K562 (cell line): ENCODE data around the gene SLC29A3. TPM values are rescaled to one million over a fixed set of nuclear protein-coding genes. Genes with fewer than 3 reads are reported as not detected.

Experiments
- CHCHD3 ChIP-seq: fragments of 250-450 bp; sonication (Bioruptor Pico); IDR thresholded peaks from 2 replicates; pipeline ENCODE4 v2.1.2; 2022; ENCODE audit warnings: mild to moderate bottlenecking
- CHD4 ChIP-seq: fragments of 200-600 bp; sonication (generic); IDR thresholded peaks from 3 replicates; pipeline ENCODE4 v1.6.1; 2012; ENCODE audit warnings: low read depth, mild to moderate bottlenecking, mixed read lengths, low read length, inconsistent platforms; ENCODE audit not compliant: insufficient read depth, insufficient replicate concordance, poor library complexity, severe bottlenecking
- CREM ChIP-seq: IDR thresholded peaks from 2 replicates; pipeline ENCODE4 v1.6.1; 2014; ENCODE audit warnings: antibody characterized with exemption, low read depth
- DEAF1 ChIP-seq: fragments of 450-650 bp; formaldehyde crosslinking; IDR thresholded peaks from 2 replicates; pipeline ENCODE4 v1.4.0; 2020; ENCODE audit warnings: mild to moderate bottlenecking, moderate library complexity
- FOSL1 ChIP-seq: fragments of 200-800 bp; sonication (Bioruptor generic); conservative IDR thresholded peaks from 2 replicates; pipeline ENCODE4 v1.6.1; 2016; ENCODE audit warnings: missing genetic modification characterization, missing compliant biosample characterization
- FOXJ3 ChIP-seq: sonication (generic); formaldehyde crosslinking; IDR thresholded peaks from 2 replicates; pipeline ENCODE4 v1.4.0; 2020; ENCODE audit warnings: mild to moderate bottlenecking, missing genetic modification reagents
- HDAC8 ChIP-seq: fragments of 450-650 bp; IDR thresholded peaks from 2 replicates; pipeline ENCODE4 v1.6.1; 2016; ENCODE audit warnings: mild to moderate bottlenecking, missing genetic modification characterization, moderate library complexity, missing compliant biosample characterization
- LCOR ChIP-seq: sonication (generic); formaldehyde crosslinking; IDR thresholded peaks from 2 replicates; pipeline ENCODE4 v1.8.0; 2022; ENCODE audit warnings: mild to moderate bottlenecking, missing genetic modification reagents
- NONO ChIP-seq, 2 experiments: fragments of 200-400 bp in 1 of 2; fragments of 450-650 bp in 1 of 2; formaldehyde crosslinking in 1 of 2; IDR thresholded peaks; 2 replicates each; pipeline ENCODE4 v1.6.1; 2017; ENCODE audit warnings: low read depth in 2 of 2, mild to moderate bottlenecking in 2 of 2, moderate library complexity in 2 of 2, low read length in 1 of 2
- NR0B1 ChIP-seq: fragments of 450-650 bp; IDR thresholded peaks from one replicate; pipeline ENCODE4 v1.6.1; 2018; ENCODE audit warnings: mild to moderate bottlenecking, moderate library complexity; ENCODE audit not compliant: partially characterized antibody
- RFX1 ChIP-seq: fragments of 450-650 bp; IDR thresholded peaks from 2 replicates; pipeline ENCODE4 v1.6.1; 2016; ENCODE audit warnings: mild to moderate bottlenecking, moderate library complexity
- TBL1XR1 ChIP-seq, 2 experiments: IDR thresholded peaks; 2 replicates each; pipeline ENCODE4 v1.6.1; 2012; ENCODE audit warnings: improper control_type of control experiment in 2 of 2, low read length in 2 of 2, mild to moderate bottlenecking in 1 of 2
- ZBTB40 ChIP-seq, 2 experiments: fragments of 450-650 bp in 1 of 2; sonication (generic) in 1 of 2; formaldehyde crosslinking in 1 of 2; IDR thresholded peaks; 2 replicates each; pipeline versions ENCODE4 v1.7.1 to v1.9.0; 2016 to 2022; ENCODE audit warnings: inconsistent platforms in 1 of 2, mild to moderate bottlenecking in 1 of 2, missing genetic modification reagents in 1 of 2
- ZC3H4 ChIP-seq: sonication (generic); formaldehyde crosslinking; IDR thresholded peaks from 2 replicates; pipeline ENCODE4 v1.9.0; 2021; ENCODE audit warnings: missing genetic modification reagents, borderline replicate concordance
- ZNF175 ChIP-seq: fragments of 200-800 bp; sonication (Bioruptor generic); IDR thresholded peaks from 2 replicates; pipeline ENCODE4 v1.6.1; 2016; ENCODE audit warnings: low read depth, mild to moderate bottlenecking, missing genetic modification characterization, missing compliant biosample characterization
- polyA plus RNA-seq, 8 experiments: library from polyadenylated mRNA; depleted of rRNA in 4 of 8; stranded (reverse) in 5 of 8; unstranded in 3 of 8; fragments of >200 nt; fragmentation: Nextera tagmentation in 2 of 8; fragmentation: Illumina TruSeq in 1 of 8; extraction: Ambion mirVana in 2 of 8; extraction: Trizol in 1 of 8; gene quantifications; 2 replicates each; pipeline versions ENCODE4 v1.2.1 to v1.2.3, GENCODE V29; 2011 to 2014; ENCODE audit warnings: inconsistent platforms in 1 of 8, missing spikeins in 1 of 8
- total RNA-seq, 7 experiments: library from RNA; depleted of rRNA in 6 of 7; stranded (reverse); fragments of >200 nt in 6 of 7; fragmentation: Illumina TruSeq in 2 of 7; extraction: Trizol in 2 of 7; gene quantifications; 2 replicates each; pipeline versions ENCODE4 v1.2.1 to v1.2.3, GENCODE V29; 2011 to 2021; ENCODE audit warnings: low replicate concordance in 1 of 7

The SLC29A3 gene
- total and polyA plus RNA-seq, 9 of the 15 experiments (the other 6 are each of a cell fraction or from before 2014, with no cell fraction given), result 2.1 to 10.7 (median 4.6) TPM

GRCh38 chr10:71383972-71384687, 65.1 kb downstream of the SLC29A3 start (continued):
- no peak for TF ChIP-seq NR0B1
- TF ChIP-seq ZBTB40 (IDR thresholded peaks at IDR 0.05), result no peak
- no peak for TF ChIP-seq ZBTB40 (CRISPR knock-in tag; IDR thresholded peaks at IDR 0.05)
- peak in 1 of 2 experiments; percentile 58; a peak in 1 of 4 replicates for TF ChIP-seq NONO (IDR thresholded peaks at IDR 0.05; ENCODE audit: low read depth in 2 of 2, low read length in 1 of 2)
- no peak for TF ChIP-seq HDAC8
- no peak for TF ChIP-seq ZC3H4
- no peak for TF ChIP-seq FOXJ3 (CRISPR knock-in tag)
- TF ChIP-seq CREM, result peak; percentile 45; the same call in 1 of the 2 replicates
- no peak for TF ChIP-seq RFX1
- no peak for TF ChIP-seq CHCHD3 (CRISPR knock-in tag)
- TF ChIP-seq ZNF175 (CRISPR knock-in tag), result no peak
- no peak for TF ChIP-seq CHD4
- TF ChIP-seq FOSL1 (tag), result no peak
- TF ChIP-seq DEAF1 (CRISPR knock-in tag), result peak; percentile 58; the same call in 1 of the 2 replicates
- no peak for TF ChIP-seq LCOR
- TF ChIP-seq TBL1XR1 (IDR thresholded peaks at IDR 0.05; ENCODE audit: low read length in 2 of 2), result no peak
